ENCODE results near the gene ARID5A. TPM values are rescaled to one million over a fixed set of nuclear protein-coding genes. Genes with fewer than 3 reads are reported as not detected.

The ARID5A gene
- total RNA-seq, 2 donors from 2014 or later, result 152 to 231 TPM

- H3K4me3 ChIP-seq, result no peak overlapping the region
- no peaks in the 10 kb centered on the region for H3K9me3 ChIP-seq
- no peak for TF ChIP-seq CTCF (IDR thresholded peaks at IDR 0.05)
- no peaks in the 10 kb centered on the region for H3K27me3 ChIP-seq (replicated peaks; ENCODE audit: insufficient read depth)
- no peak overlapping the region for H3K27ac ChIP-seq
- no peak for ATAC-seq (ENCODE audit: insufficient number of reproducible peaks, low FRiP score, low read depth)
- H3K36me3 ChIP-seq, result no peaks in the 10 kb centered on the region
- peaks cover 0 to 7% of the 10 kb centered on the region in 2 donors for H3K4me1 ChIP-seq (ENCODE audit: control insufficient read depth in 1 of 2, low read depth in 2 of 2)
- DNase-seq (ENCODE audit: low spot score), result no peak
Observed at GRCh38 chr2:96500385-96501066, 36.0 kb upstream of the ARID5A start.

GRCh38 chr2:96501471-96501874, 35.1 kb upstream of the ARID5A start:
- no peak for ATAC-seq (ENCODE audit: insufficient number of reproducible peaks, low FRiP score, low read depth)
- Histone ChIP-seq H3K9me3 (no peaks in the 10 kb centered on the region), H3K27me3 (replicated peaks; ENCODE audit: insufficient read depth) (no peaks in the 10 kb centered on the region), H3K4me3 (no peak overlapping the region), H3K27ac (no peak overlapping the region), H3K36me3 (no peaks in the 10 kb centered on the region), H3K4me1 (ENCODE audit: control insufficient read depth in 1 of 2, low read depth in 2 of 2) (peaks cover 0 to 7% of the 10 kb centered on the region in 2 donors)
- no peak for TF ChIP-seq CTCF (IDR thresholded peaks at IDR 0.05)
- DNase-seq (ENCODE audit: low spot score), result no peak

GRCh38 chr2:96501886-96502810, 34.4 kb upstream of the ARID5A start:
- no peak for ATAC-seq (ENCODE audit: insufficient number of reproducible peaks, low FRiP score, low read depth)
- H3K9me3 ChIP-seq, result no peaks in the 10 kb centered on the region
- no peak overlapping the region for H3K27ac ChIP-seq
- no peak for DNase-seq (ENCODE audit: low spot score)
- peaks cover 0 to 7% of the 10 kb centered on the region in 2 donors for H3K4me1 ChIP-seq (ENCODE audit: control insufficient read depth in 1 of 2, low read depth in 2 of 2)
- no peaks in the 10 kb centered on the region for H3K27me3 ChIP-seq (replicated peaks; ENCODE audit: insufficient read depth)
- no peak overlapping the region for H3K4me3 ChIP-seq
- no peak for TF ChIP-seq CTCF (IDR thresholded peaks at IDR 0.05)
- no peaks in the 10 kb centered on the region for H3K36me3 ChIP-seq

GRCh38 chr2:96502891-96503636, 33.5 kb upstream of the ARID5A start:
- H3K9me3 ChIP-seq, result no peaks in the 10 kb centered on the region
- DNase-seq (ENCODE audit: low spot score), result no peak
- H3K27me3 ChIP-seq (replicated peaks; ENCODE audit: insufficient read depth), result no peaks in the 10 kb centered on the region
- no peak for ATAC-seq (ENCODE audit: insufficient number of reproducible peaks, low FRiP score, low read depth)
- H3K4me1 ChIP-seq (ENCODE audit: control insufficient read depth in 1 of 2, low read depth in 2 of 2), result peaks cover 3 to 12% of the 10 kb centered on the region in 2 donors
- no peak overlapping the region for H3K4me3 ChIP-seq
- no peak for TF ChIP-seq CTCF (IDR thresholded peaks at IDR 0.05)
- no peaks in the 10 kb centered on the region for H3K36me3 ChIP-seq
- no peak overlapping the region for H3K27ac ChIP-seq

Data from thoracic aorta (tissue), 2 donors.